Neural progenitor cell (in vitro differentiated cells): ENCODE data around the gene ABHD15.

ENCODE experiments used
- EZH2phosphoT487 ChIP-seq: fragments of 200-600 bp; sonication (generic); IDR thresholded peaks from 2 replicates; pipeline ENCODE4 v1.6.1; 2017; ENCODE audit warnings: antibody characterized with exemption
- TF ChIP-seq, protein P1 (sequence below): fragments of 200-600 bp; sonication (generic); IDR thresholded peaks from 2 replicates; pipeline ENCODE4 v1.5.1; 2017; ENCODE audit warnings: antibody characterized with exemption, mild to moderate bottlenecking

DNA sequence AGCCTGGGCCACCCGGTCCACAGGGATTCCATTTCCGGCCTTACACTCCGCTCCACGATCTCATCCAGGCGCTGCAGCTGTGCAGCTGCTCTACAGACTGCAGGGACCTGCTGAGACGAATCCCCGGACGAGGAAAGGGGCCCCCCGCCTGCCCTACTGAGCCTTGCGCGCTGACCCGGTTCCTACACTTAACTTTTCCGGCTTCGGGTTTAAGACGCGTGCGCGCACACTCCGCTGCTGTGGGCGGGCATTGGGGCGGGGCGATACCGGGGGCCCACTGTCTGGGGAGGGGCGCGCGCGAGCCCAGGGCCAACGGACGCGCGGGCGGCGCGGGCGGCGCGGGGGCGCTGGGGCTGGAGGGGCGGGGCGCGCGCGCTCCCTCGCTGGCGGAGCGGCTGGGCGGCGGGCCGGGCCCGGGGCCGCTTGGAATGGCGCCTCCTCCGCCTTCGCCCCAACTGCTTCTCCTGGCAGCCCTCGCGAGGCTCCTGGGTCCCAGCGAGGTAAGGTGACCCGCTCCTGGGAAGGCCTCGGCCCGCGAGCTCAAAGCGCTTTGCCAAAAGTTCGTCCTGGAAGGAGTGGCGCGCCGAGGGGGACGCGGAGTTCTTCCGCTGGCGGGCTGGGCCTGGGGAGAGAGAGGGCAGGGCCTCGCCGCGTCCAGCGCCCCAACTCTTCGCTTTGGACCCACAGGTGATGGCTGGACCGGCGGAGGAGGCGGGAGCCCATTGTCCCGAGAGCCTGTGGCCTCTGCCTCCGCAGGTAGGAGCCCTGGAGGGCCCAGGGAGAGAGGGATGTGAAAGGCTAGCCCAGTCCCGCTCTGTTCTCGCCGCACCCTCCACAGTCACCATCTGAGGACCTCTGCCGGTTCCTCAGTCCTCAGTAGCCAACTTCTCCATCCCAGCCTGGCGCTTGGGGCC lies 1.8 kb upstream of the ABHD15 start, which contains the start of gene TP53I13:
- TF ChIP-seq, protein P1, sequence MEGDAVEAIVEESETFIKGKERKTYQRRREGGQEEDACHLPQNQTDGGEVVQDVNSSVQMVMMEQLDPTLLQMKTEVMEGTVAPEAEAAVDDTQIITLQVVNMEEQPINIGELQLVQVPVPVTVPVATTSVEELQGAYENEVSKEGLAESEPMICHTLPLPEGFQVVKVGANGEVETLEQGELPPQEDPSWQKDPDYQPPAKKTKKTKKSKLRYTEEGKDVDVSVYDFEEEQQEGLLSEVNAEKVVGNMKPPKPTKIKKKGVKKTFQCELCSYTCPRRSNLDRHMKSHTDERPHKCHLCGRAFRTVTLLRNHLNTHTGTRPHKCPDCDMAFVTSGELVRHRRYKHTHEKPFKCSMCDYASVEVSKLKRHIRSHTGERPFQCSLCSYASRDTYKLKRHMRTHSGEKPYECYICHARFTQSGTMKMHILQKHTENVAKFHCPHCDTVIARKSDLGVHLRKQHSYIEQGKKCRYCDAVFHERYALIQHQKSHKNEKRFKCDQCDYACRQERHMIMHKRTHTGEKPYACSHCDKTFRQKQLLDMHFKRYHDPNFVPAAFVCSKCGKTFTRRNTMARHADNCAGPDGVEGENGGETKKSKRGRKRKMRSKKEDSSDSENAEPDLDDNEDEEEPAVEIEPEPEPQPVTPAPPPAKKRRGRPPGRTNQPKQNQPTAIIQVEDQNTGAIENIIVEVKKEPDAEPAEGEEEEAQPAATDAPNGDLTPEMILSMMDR: no peak
- no peak for TF ChIP-seq EZH2phosphoT487
